Measurements from ENCODE around the gene RIN3. TPM values are rescaled to one million over a fixed set of nuclear protein-coding genes. Genes with fewer than 3 reads are reported as not detected.
A peak's percentile ranks its signal among the peaks of the same experiment; 100 is the strongest.

RIN3 gene
- total and polyA plus RNA-seq, 2 experiments from 2014 or later: 1.8 to 7.0 TPM

GRCh38 chr14:92500491-92500941 lies 13.1 kb upstream of the RIN3 start:
- DNase-seq: no peak
- Histone ChIP-seq H3K36me3 (ENCODE audit: low read depth) (no peaks in the 10 kb centered on the region), H3K9ac (no peak overlapping the region), H2AFZ (no peak overlapping the region), H3K4me2 (ENCODE audit: unreplicated experiment) (no peak overlapping the region), H3K9me3 (ENCODE audit: low read depth) (no peaks in the 10 kb centered on the region), H3K4me1 (ENCODE audit: insufficient read depth) (peaks cover 41% of the 10 kb centered on the region), H3K9me2 (ENCODE audit: insufficient read depth) (no peaks in the 10 kb centered on the region), H3K27ac (no peak overlapping the region), H4K20me1 (ENCODE audit: insufficient read depth) (no peaks in the 10 kb centered on the region), H3K27me3 (replicated peaks; ENCODE audit: insufficient read depth) (no peaks in the 10 kb centered on the region), H3K79me2 (ENCODE audit: insufficient read depth) (no peaks in the 10 kb centered on the region), H3K4me3 (no peak overlapping the region), H3F3A (ENCODE audit: insufficient read depth) (peaks cover 42% of the 10 kb centered on the region)
- WGBS, 2 experiments (ENCODE audit: low coverage in 1 of 2, low lambda C conversion rate in 2 of 2, missing lambda C conversion rate in 2 of 2): 92 to 98% methylated on average over 6 of the region's 6 CpGs
- TF ChIP-seq EZH2phosphoT487 (IDR thresholded peaks at IDR 0.05; ENCODE audit: insufficient read depth, low read depth) (no peak), EZH2 (IDR thresholded peaks at IDR 0.05; ENCODE audit: insufficient read depth, poor library complexity, severe bottlenecking) (no peak)
- in situ Hi-C loops (cut with MboI): no loop called here

GRCh38 chr14:92501891-92502351 lies 11.7 kb upstream of the RIN3 start:
- peaks cover 41% of the 10 kb centered on the region for H3K4me1 ChIP-seq (ENCODE audit: insufficient read depth)
- no peak for TF ChIP-seq EZH2phosphoT487 (IDR thresholded peaks at IDR 0.05; ENCODE audit: insufficient read depth, low read depth)
- H3K9me3 ChIP-seq (ENCODE audit: low read depth): no peaks in the 10 kb centered on the region
- in situ Hi-C loops (cut with MboI): no loop called here
- no peaks in the 10 kb centered on the region for H3K36me3 ChIP-seq (ENCODE audit: low read depth)
- H3K27ac ChIP-seq: peak overlapping the region; percentile 85
- peak; percentile 87 for DNase-seq
- no peaks in the 10 kb centered on the region for H4K20me1 ChIP-seq (ENCODE audit: insufficient read depth)
- H3K27me3 ChIP-seq (replicated peaks; ENCODE audit: insufficient read depth): no peaks in the 10 kb centered on the region
- H3K4me3 ChIP-seq: no peak overlapping the region
- H3F3A ChIP-seq (ENCODE audit: insufficient read depth): peaks cover 42% of the 10 kb centered on the region
- no peaks in the 10 kb centered on the region for H3K79me2 ChIP-seq (ENCODE audit: insufficient read depth)
- peak overlapping the region; percentile 21 for H3K4me2 ChIP-seq (ENCODE audit: unreplicated experiment)
- H3K9me2 ChIP-seq (ENCODE audit: insufficient read depth): no peaks in the 10 kb centered on the region
- 15 to 17% methylated on average over 5 of the region's 5 CpGs for WGBS, 2 experiments (ENCODE audit: low coverage in 1 of 2, low lambda C conversion rate in 2 of 2, missing lambda C conversion rate in 2 of 2)
- H3K9ac ChIP-seq: no peak overlapping the region
- no peak overlapping the region for H2AFZ ChIP-seq

GRCh38 chr14:92502541-92503286 lies 10.9 kb upstream of the RIN3 start:
- Histone ChIP-seq H3K4me1 (ENCODE audit: insufficient read depth) (peaks cover 41% of the 10 kb centered on the region), H3K9ac (no peak overlapping the region), H3K4me2 (ENCODE audit: unreplicated experiment) (peak overlapping the region; percentile 21), H3K4me3 (no peak overlapping the region), H3K27ac (peak overlapping the region; percentile 85), H4K20me1 (ENCODE audit: insufficient read depth) (no peaks in the 10 kb centered on the region), H3F3A (ENCODE audit: insufficient read depth) (peaks cover 42% of the 10 kb centered on the region), H3K27me3 (replicated peaks; ENCODE audit: insufficient read depth) (no peaks in the 10 kb centered on the region), H3K9me3 (ENCODE audit: low read depth) (no peaks in the 10 kb centered on the region), H3K79me2 (ENCODE audit: insufficient read depth) (no peaks in the 10 kb centered on the region), H3K9me2 (ENCODE audit: insufficient read depth) (no peaks in the 10 kb centered on the region), H2AFZ (no peak overlapping the region), H3K36me3 (ENCODE audit: low read depth) (no peaks in the 10 kb centered on the region)
- no peak for DNase-seq
- TF ChIP-seq EZH2 (IDR thresholded peaks at IDR 0.05; ENCODE audit: insufficient read depth, poor library complexity, severe bottlenecking) (no peak), EZH2phosphoT487 (IDR thresholded peaks at IDR 0.05; ENCODE audit: insufficient read depth, low read depth) (no peak)
- WGBS, 2 experiments (ENCODE audit: low coverage in 1 of 2, low lambda C conversion rate in 2 of 2, missing lambda C conversion rate in 2 of 2): 82 to 85% methylated on average over 9 of the region's 9 CpGs
- in situ Hi-C loops (cut with MboI): no loop called here

- TF ChIP-seq EZH2 (IDR thresholded peaks at IDR 0.05; ENCODE audit: insufficient read depth, poor library complexity, severe bottlenecking) (no peak), EZH2phosphoT487 (IDR thresholded peaks at IDR 0.05; ENCODE audit: insufficient read depth, low read depth) (no peak)
Measured at GRCh38 chr14:92503756-92504491, 9.7 kb upstream of the RIN3 start.

More at GRCh38 chr14:92503756-92504491, 9.7 kb upstream of the RIN3 start:
- H3K4me2 ChIP-seq (ENCODE audit: unreplicated experiment): peak overlapping the region; percentile 38
- H3K79me2 ChIP-seq (ENCODE audit: insufficient read depth): no peaks in the 10 kb centered on the region
- in situ Hi-C loops (cut with MboI): no loop called here
- no peaks in the 10 kb centered on the region for H3K9me3 ChIP-seq (ENCODE audit: low read depth)
- peaks cover 42% of the 10 kb centered on the region for H3F3A ChIP-seq (ENCODE audit: insufficient read depth)
- H3K9me2 ChIP-seq (ENCODE audit: insufficient read depth): no peaks in the 10 kb centered on the region
- no peak overlapping the region for H2AFZ ChIP-seq
- H4K20me1 ChIP-seq (ENCODE audit: insufficient read depth): no peaks in the 10 kb centered on the region
- DNase-seq: peak; percentile 88
- no peak overlapping the region for H3K4me3 ChIP-seq
- H3K27me3 ChIP-seq (replicated peaks; ENCODE audit: insufficient read depth): no peaks in the 10 kb centered on the region
- peak overlapping the region; percentile 85 for H3K27ac ChIP-seq
- peaks cover 41% of the 10 kb centered on the region for H3K4me1 ChIP-seq (ENCODE audit: insufficient read depth)
- WGBS, 2 experiments (ENCODE audit: low coverage in 1 of 2, low lambda C conversion rate in 2 of 2, missing lambda C conversion rate in 2 of 2): 38 to 40% methylated on average over 4 of the region's 4 CpGs
- peak overlapping the region; percentile 29 for H3K9ac ChIP-seq
- no peaks in the 10 kb centered on the region for H3K36me3 ChIP-seq (ENCODE audit: low read depth)
